ENCODE measurements around the gene ATXN2.
A peak's percentile ranks its signal among the peaks of the same experiment; 100 is the strongest.
"Not testable (repeated sequence)": the region's sequence is repeated elsewhere in the genome, so short reads cannot be mapped to it uniquely, and the experiment has no call there.

The ATXN2 gene

DNA sequence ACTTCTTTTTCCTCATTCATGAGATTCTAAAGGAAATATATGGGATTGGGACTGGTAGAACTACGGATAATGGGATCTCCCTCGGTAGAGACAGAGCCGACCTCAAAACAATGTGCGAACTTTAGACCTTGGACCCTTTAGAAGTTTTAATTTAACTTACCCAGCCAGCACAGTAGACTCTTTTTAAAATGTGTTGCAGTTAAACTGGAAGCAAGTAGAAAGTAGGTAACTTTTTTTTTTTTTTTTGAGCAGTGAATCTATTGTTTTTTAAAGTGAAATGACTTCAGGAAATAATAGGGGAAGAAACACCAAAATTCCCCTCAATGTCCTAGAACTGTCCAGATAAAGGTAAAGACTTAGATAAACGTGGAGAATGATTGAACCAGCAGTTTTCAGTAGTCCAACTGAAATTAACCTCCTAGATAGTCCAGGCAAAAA lies 1.1 kb upstream of the ATXN2 start:
- no peak for DNase-seq

DNA sequence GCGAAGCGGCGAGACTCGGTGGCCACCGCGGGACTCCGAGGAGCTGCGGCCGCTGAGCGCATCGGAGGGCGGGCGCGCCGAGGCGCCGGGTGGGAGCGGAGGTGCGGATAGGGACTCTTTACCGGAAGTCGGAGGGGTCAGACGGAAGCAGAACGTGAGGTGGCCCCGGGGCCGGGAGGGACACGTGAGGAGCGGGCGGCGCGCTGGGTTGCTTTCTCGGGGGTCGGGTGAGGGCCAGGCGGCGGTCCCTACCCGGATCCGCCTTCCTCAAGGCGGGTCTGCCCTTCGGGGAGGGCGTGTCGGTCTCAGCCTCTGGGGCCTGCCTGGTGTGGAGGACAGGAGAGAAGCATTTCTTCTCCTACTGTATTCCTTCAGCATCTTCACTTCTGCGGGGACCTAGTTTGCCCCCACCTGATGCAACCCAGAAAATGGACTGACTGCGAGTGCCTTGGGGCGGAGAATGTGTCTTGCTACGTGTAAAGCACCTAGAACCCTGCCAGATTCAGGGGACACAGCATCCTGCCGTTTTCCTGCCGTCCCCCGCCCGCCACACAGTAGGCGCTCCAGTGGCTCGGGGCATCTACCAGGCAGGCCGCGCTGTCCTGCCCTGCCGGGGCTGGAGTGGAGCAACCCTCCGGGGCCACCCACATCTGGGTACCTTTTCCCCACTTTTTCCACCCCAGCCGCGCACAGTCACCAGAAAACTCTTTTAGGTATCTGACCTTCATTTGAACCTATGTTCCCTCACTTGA lies 514 bp upstream of the ATXN2 start:
- DNase-seq = peak; percentile 80

DNA sequence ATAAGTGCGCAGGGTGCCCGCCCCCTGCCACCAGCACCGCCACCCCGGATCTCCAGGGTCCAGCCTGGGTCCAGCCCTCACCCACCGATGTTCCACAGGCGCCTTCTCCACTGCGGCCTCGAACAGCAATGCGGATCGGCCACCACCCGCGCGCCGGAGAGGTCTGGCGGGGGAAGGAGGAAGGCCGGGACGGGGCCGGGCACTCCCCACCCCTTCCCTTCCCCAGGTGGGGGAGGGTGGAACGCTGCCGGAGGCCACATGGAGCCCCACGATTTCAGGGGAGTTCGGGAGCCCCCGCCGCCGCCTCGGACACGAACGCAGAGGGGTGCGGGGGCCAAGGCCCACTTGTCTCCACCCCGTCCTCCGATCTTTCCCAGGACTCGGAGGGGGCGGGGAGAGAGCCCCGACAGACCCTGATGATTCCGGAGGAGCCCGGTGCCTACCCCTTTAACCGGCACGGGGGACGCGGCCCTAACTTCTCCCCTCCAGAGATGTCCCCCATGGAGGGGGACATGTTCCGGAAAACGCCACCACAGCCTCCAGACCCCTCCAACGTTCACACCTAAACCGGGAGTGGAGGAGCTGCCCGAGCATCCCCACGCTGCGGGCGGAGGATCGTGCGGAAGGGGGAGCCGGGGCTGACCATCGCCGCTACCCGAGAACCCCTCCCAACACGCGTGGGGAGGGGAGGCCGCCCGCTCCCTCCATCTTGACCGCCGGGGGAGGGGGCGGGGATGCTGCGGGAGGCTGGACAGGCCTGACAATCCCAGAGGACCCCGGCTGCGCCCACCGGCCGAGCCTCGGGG lies 1.1 kb downstream of the ATXN2 start:
- DNase-seq = no peak

DNA sequence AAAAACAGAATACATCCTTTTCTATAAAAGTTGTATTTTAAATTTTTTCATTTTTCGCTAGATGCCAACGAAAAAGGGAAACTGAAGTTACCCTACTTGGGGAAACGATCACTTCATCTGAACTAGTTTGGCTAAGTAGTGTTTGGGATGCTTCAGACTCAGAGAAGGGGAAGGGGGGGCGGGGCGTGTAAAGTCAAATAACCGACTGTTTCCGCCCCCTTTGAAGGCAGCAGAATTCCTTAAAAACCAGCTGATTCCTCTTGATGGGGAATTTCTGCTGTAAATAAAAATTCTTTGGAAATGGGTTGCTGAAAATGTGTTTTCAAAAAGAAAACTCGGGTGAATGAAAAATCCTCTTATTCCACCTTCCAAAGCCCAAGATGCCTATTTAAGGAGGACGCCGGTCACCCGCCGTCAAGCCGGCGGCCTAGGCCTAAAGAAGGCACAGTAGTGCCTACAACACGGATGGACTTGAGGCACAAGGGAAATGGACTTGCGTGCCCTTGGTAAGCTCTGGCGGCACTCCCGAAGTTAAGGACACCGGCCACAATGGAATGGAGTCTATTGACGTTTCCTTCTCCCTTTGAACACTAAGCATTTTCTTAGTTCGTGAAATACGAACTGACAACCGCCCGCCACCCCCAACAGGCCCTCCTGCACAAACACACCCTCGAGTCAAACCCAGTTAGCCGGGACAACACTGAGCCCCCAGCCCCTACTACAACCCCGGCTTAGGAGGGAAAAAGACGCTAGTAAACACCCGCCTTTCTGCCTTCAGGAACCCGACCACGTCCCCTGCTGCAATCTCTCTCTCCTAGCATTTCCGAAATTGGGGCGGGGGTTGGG lies 1.9 kb downstream of the ATXN2 start:
- peak; percentile 44 for DNase-seq

- DNase-seq = not testable (repeated sequence)
Measured at GRCh38 chr12:111595341-111595835, 3.7 kb downstream of the ATXN2 start.

DNA sequence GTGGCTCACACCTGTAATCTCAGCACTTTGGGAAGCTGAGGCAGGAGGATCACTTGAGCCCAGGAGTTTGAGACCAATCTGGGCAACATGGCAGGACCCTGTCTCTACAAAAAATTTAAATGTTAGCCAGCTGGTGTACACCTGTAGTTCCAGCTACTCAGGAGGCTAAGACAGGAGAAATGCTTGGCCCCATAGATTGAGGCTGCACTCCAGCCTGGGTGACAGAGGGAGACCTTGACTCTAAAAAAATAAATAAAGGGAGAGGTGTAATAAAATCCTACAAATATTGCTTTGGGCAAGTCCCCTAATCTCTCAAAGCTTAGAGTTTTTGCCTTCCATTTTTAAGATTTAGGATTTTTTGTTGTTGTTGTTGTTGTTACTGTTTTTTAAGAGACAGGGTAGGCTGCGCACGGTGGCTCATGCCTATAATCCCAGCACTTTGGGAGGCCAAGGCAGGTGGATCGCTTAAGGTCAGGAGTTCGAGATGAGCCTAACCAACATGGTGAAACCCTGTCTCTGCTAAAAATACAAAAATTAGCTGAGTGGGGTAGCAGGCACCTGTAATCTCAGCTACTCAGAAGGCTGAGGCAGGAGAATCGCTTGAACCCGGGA lies 7.6 kb downstream of the ATXN2 start:
- not testable (repeated sequence) for DNase-seq

- DNase-seq = no peak
Measured at GRCh38 chr12:111590552-111590951, 8.6 kb downstream of the ATXN2 start.

GRCh38 chr12:111589601-111590000 lies 9.5 kb downstream of the ATXN2 start:
- DNase-seq = no peak

DNA sequence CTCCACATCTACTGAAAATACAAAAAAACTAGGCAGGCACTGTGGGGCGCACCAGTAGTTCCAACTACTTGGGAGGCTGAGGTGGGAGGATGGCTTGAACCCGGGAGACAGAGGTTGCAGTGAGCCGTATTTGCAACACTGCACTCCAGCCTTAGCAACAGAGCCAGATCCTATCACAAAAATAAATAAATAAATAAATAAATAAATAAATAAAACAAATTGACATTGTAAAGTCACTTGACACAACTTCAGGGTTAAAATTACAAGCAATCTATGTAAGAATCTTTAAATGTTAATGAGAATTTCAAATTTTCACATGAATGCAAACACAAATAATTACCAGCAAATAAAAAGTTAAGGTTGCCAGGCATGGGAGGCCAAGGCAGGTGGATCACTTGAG lies 11.1 kb downstream of the ATXN2 start:
- no peak for DNase-seq

DNA sequence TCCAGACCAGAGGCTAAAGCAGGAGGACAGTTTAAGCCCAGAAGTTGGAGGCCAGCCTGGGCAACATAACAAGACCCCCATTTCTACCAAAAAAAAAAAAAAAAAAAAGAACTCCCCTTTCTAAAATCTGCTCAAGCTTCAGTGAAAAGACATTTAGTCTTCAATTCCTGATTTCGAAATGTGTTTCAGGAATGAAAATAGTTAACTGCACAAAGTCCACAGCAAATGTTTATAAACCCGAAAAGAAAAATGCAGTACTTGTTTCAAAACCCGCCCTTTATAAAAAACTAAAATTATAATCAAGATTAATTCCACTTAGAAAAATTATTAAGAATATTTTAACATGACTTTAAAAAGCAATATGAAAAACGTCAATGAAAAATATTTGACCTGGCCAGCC lies 12.1 kb downstream of the ATXN2 start:
- no peak for DNase-seq

DNA sequence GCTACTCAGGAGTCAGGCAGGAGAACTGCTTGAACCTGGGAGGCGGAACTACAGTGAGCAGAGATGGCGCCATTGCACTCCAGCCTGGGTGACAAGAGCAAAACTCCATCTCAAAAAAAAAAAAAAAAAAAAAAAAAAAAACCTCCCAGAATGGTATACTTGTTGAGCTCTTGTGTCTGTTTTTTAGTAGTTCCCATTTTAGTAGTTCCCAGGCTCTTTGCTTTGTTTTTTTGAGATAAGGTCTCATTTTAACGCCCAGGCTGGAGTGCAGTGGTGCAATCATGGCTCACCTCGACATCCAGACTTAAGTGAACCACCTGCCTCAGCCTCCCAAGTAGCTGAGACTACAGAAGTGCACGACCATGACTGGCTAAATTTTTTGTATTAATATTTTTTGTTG lies 13.4 kb downstream of the ATXN2 start:
- no peak for DNase-seq

DNA sequence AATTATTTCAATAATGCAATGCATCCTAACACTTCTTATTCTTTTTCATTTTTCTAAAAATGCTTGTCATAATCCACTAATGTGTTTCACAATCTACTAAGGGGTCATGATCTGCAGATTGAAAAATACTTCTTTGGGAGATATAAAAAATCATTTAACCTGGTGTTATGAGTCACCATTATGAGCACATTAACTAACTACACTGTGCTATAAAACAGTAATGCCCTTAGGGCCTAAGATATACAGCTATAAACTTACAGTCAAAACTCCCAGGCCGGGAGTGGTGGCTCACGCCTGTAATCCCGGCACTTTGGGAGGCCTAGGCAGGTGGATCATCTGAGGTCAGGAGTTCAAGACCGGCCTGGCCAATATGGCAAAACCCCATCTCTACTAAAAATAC lies 14.2 kb downstream of the ATXN2 start:
- DNase-seq = no peak

GRCh38 chr12:111583506-111583905 lies 15.6 kb downstream of the ATXN2 start:
- not testable (repeated sequence) for DNase-seq

DNA sequence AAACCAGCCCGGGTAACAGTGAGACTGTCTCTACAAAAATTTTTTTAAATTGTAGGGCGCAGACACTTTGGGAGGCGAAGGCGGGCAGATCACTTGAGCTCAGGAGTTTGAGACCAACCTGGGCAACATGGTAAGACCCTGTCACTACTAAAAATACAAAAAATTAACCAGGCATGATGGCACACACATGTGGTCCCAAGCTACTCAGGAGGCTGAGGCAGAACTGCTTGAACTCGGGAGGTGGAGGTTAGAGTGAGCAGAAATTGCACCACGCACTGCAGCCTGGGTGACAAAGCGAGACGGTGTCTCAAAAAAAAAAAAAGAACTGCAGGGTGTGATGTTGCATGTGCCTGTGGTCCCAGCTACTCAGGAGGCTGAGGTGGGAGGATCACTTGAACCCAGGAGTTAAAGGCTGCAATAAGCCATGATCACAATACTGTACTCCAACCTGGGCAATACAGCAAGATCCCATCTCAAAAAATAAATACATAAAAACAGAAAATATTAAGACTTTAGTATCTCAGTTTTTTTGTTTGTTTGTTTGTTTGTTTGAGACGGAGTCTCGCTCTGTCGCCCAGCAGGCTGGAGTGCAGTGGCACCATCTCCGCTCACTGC lies 16.9 kb downstream of the ATXN2 start:
- no peak for DNase-seq

GRCh38 chr12:111581434-111582132 lies 17.5 kb downstream of the ATXN2 start:
- no peak for DNase-seq

DNA sequence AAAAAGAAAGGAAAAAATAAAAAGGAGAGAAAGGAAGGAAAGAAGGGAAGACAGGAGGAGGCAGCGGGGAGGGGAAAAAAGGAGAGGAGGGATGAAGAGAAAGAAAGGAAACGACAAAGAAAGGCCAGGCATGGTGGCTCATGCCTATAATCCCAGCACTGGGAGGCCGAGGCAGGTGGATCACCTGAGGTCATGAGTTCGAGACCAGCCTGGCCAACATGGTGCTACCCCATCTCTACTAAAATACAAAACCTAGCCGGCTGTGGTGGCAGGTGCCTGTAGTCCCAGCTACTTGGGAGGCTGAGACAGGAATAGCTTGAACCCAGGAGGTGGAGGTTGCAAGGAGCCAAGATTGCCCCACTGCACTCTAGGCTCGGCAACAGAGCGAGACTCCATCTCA lies 18.4 kb downstream of the ATXN2 start:
- no peak for DNase-seq

- no peak for DNase-seq
Measured at GRCh38 chr12:111580119-111580425, 19.0 kb downstream of the ATXN2 start.

DNA sequence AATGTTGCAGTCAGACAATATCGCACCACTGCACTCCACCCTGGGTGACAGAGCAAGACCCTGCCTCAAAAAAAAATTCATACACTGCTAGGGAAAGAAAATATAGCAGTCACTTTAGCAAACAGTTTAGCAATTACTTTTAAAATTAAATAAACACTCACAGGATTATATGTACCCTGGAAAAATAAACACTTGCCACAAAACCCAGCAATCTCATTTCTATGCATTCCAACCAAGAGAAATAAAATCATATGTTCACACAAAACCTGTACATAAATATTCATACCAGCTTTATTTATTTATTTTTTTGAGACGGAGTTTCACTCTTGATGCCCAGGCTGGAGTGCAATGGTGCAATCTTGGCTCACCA lies 20.2 kb downstream of the ATXN2 start:
- DNase-seq = no peak

DNA sequence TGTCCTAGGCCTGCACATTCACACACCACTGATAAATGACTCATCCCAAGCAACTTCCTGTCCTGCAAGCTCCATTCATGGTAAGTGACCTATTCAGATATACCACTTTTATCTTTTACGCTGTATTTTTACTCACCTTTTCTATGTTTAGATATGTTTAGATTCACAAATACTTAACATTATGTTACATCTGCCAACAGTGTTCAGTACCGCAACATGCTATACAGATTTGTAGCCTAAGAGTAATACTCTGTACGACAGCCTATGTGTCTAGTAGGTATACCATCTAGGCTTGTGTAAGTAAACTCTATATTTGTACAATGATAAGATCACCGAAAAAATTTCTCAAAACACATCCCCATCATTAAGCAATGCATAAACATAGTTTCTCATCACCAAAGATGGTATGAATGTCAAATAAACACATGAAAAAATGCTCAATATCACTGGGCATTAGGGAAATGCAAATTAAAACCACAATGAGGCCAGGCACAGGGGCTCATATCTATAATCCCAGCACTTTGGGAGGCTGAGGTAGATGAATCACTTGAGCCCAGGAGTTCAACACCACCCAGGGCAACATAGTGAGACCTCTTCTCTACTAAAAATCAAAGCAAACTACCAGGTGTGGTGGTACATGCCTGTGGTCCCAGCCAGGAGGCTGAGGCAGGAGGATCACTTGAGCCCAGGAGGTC lies 20.7 kb downstream of the ATXN2 start:
- no peak for DNase-seq

- DNase-seq = no peak
Measured at GRCh38 chr12:111574797-111575443, 24.2 kb downstream of the ATXN2 start.

GRCh38 chr12:111573476-111573875 lies 25.6 kb downstream of the ATXN2 start:
- DNase-seq = no peak
